Measurements from ENCODE around the gene RGS8.

The RGS8 gene

DNA sequence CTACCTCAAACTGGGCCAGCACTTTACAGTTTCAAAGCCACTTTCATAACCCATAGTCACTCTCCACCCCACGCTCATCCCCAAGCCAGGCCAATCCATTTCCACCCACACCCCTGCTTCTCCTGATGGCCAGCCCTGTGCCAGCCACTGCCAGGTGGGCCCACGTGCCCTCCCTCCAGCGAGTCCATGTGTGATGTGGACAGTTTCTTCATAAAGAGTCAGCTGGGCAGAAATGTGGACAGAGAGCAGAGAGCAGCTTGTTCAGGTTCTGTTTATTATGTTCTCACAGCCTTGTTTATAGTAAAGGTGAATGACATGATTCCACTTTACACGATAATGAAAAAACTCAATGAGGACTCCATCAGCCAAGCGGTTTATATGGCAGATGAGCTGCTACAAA lies 42.8 kb downstream of the RGS8 start:
- Mint-ChIP-seq H3K4me3 (no peak overlapping the region), H3K36me3 (ENCODE audit: insufficient read depth) (peaks cover 3% of the 10 kb centered on the region), H3K4me1 (no peaks in the 10 kb centered on the region), H3K9me3 (no peaks in the 10 kb centered on the region), H3K27me3 (peaks cover 32% of the 10 kb centered on the region), H3K27ac (ENCODE audit: low read depth) (peak overlapping the region; percentile 56)
- no peak for DNase-seq (ENCODE audit: low spot score in 2 of 2)
- no peak for ATAC-seq (replicated peaks; ENCODE audit: extremely low read depth, poor library complexity, severe bottlenecking)

DNA sequence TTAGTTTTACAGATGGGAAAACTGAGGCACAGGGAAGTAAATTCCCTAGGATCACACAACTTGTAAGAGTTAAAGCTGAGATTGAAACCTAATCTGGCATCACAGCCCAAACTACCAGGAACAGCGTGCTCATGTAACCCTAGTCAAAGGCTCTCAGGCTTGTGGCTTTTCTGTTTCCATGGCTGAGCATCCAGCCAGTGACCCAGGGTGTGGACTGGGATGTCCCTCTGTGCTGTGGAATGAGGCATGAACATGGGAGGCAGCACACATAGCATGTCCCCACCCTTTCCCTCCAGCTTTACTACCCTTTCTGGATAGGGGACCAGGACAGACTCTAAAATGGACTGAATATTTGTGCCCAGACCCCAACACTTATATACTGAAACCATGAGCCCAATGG lies 45.1 kb downstream of the RGS8 start:
- H3K27me3 Mint-ChIP-seq: peaks cover 31% of the 10 kb centered on the region
- no peak for DNase-seq (ENCODE audit: low spot score in 2 of 2)
- no peak overlapping the region for H3K27ac Mint-ChIP-seq (ENCODE audit: low read depth)
- H3K36me3 Mint-ChIP-seq (ENCODE audit: insufficient read depth): peaks cover 3% of the 10 kb centered on the region
- H3K9me3 Mint-ChIP-seq: no peaks in the 10 kb centered on the region
- no peaks in the 10 kb centered on the region for H3K4me1 Mint-ChIP-seq
- ATAC-seq (replicated peaks; ENCODE audit: extremely low read depth, poor library complexity, severe bottlenecking): no peak
- no peak overlapping the region for H3K4me3 Mint-ChIP-seq

DNA sequence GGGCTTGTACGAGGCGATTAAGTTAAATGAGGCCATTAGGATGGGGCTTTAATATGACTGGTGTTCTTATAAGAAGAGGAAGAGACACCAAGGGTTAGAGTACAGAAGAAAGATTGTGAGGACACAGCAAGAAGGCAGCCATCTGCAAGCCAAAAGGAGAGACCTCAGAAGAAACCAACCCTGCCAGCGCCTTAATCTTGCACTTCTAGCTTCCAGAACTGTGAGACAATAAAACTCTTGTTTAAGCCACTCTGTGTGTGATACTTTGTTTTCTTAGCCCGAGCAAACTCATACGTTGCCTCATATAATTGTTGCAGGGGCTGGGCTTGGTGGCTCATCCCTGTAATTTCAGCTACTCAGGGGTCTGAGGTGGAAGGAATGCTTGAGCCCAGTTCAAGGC lies 46.6 kb downstream of the RGS8 start:
- Mint-ChIP-seq H3K4me1 (no peaks in the 10 kb centered on the region), H3K27ac (ENCODE audit: low read depth) (no peak overlapping the region)

DNA sequence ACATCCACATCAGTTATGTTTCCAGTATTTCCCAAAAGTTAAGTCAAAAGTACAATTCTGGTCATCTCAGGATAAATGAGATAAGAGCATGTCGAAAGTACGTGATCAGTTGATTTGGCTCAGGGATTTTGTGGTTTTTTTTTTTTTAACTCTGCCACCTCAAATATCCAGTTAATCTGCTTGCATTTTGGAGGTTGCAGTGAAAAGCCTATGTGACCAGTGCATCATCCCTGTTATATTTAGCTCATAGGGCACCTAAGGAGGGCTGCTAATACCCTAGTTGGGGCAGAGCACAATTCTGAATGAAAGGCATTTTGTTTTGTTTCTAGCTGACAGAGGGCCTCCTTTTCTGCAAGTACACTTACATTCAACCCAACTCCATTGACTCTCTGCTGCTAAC lies 48.5 kb downstream of the RGS8 start:
- peaks cover 40% of the 10 kb centered on the region for H3K27me3 Mint-ChIP-seq

More for the DNA sequence above, 46.6 kb downstream of the RGS8 start:
- Mint-ChIP-seq H3K36me3 (ENCODE audit: insufficient read depth) (peaks cover 1% of the 10 kb centered on the region), H3K27me3 (peaks cover 40% of the 10 kb centered on the region), H3K4me3 (no peak overlapping the region), H3K9me3 (no peaks in the 10 kb centered on the region)
- no peak for ATAC-seq (replicated peaks; ENCODE audit: extremely low read depth, poor library complexity, severe bottlenecking)
- no peak for DNase-seq (ENCODE audit: low spot score in 2 of 2)

More for the DNA sequence above, 48.5 kb downstream of the RGS8 start:
- ATAC-seq (replicated peaks; ENCODE audit: extremely low read depth, poor library complexity, severe bottlenecking): no peak
- no peak overlapping the region for H3K4me3 Mint-ChIP-seq
- H3K36me3 Mint-ChIP-seq (ENCODE audit: insufficient read depth): peaks cover 1% of the 10 kb centered on the region
- no peak for DNase-seq (ENCODE audit: low spot score in 2 of 2)
- no peak overlapping the region for H3K27ac Mint-ChIP-seq (ENCODE audit: low read depth)
- H3K9me3 Mint-ChIP-seq: no peaks in the 10 kb centered on the region
- peaks cover 10% of the 10 kb centered on the region for H3K4me1 Mint-ChIP-seq

All from central memory CD8-positive, alpha-beta T cell (primary cell).